ENCODE results near the gene DNAAF5.

GRCh38 chr7:816300-816750 is 89.8 kb downstream of the DNAAF5 start:
- TF ChIP-seq CTCF (IDR thresholded peaks at IDR 0.05) (no peak), POLR2A (IDR thresholded peaks at IDR 0.05) (peak; percentile 27 to 78), POLR2AphosphoS5 (IDR thresholded peaks at IDR 0.05) (peak in 2 of 3 donors; percentile 21 to 85)

All from suprapubic skin (tissue), 4 donors.